Liver (tissue), 3 donors: ENCODE results near the gene DCC.

Experiments
- ATF3 ChIP-seq: IDR thresholded peaks from 2 replicates; pipeline ENCODE4 v1.6.1; 2016; ENCODE audit warnings: antibody characterized with exemption
- CTCF ChIP-seq: fragments of 150-350 bp; IDR thresholded peaks from 2 replicates; pipeline ENCODE4 v1.5.1; 2017; ENCODE audit warnings: improper control_type of control experiment, low read depth, low read length; ENCODE audit not compliant: missing input control
- FOXA1 ChIP-seq: IDR thresholded peaks from 2 replicates; pipeline ENCODE4 v1.6.1; 2016; ENCODE audit warnings: antibody characterized with exemption
- GABPA ChIP-seq, 2 donors: IDR thresholded peaks in 1 of 2; conservative IDR thresholded peaks in 1 of 2; 2 replicates each; pipeline ENCODE4 v1.6.1; 2016; ENCODE audit warnings: antibody characterized with exemption in 2 of 2, mild to moderate bottlenecking in 1 of 2, moderate library complexity in 1 of 2
- HNF4G ChIP-seq: IDR thresholded peaks from 2 replicates; pipeline ENCODE4 v1.6.1; 2016; ENCODE audit warnings: antibody characterized with exemption
- MAX ChIP-seq: IDR thresholded peaks from 2 replicates; pipeline ENCODE4 v1.6.1; 2016; ENCODE audit warnings: antibody characterized with exemption
- NR2F2 ChIP-seq: IDR thresholded peaks from 2 replicates; pipeline ENCODE4 v1.6.1; 2016; ENCODE audit warnings: antibody characterized with exemption
- RAD21 ChIP-seq, 2 donors: IDR thresholded peaks; 2 replicates each; pipeline ENCODE4 v1.6.1; 2016; ENCODE audit warnings: antibody characterized with exemption in 2 of 2, mild to moderate bottlenecking in 2 of 2
- REST ChIP-seq: IDR thresholded peaks from 2 replicates; pipeline ENCODE4 v1.6.1; 2016; ENCODE audit warnings: antibody characterized with exemption, mild to moderate bottlenecking
- RXRA ChIP-seq, 2 donors: IDR thresholded peaks; 2 replicates each; pipeline ENCODE4 v1.6.1; 2017 to 2018; ENCODE audit warnings: antibody characterized with exemption in 2 of 2, mild to moderate bottlenecking in 1 of 2
- SP1 ChIP-seq: IDR thresholded peaks from 2 replicates; pipeline ENCODE4 v1.6.1; 2018; ENCODE audit warnings: antibody characterized with exemption, mild to moderate bottlenecking
- TAF1 ChIP-seq: conservative IDR thresholded peaks from 2 replicates; pipeline ENCODE4 v1.6.1; 2016; ENCODE audit warnings: antibody characterized with exemption, mild to moderate bottlenecking
- YY1 ChIP-seq: IDR thresholded peaks from 2 replicates; pipeline ENCODE4 v1.6.1; 2016; ENCODE audit warnings: antibody characterized with exemption, mild to moderate bottlenecking
- ZBTB33 ChIP-seq: IDR thresholded peaks from 2 replicates; pipeline ENCODE4 v1.6.1; 2016; ENCODE audit warnings: antibody characterized with exemption
- donor health status: healthy.
- donor health status: healthy.

- TF ChIP-seq CTCF (no peak), SP1 (no peak), YY1 (no peak), REST (no peak), RAD21 (IDR thresholded peaks at IDR 0.05) (no peak), FOXA1 (no peak), ZBTB33 (no peak), TAF1 (no peak), RXRA (IDR thresholded peaks at IDR 0.05) (no peak), HNF4G (no peak), ATF3 (no peak), NR2F2 (no peak), MAX (no peak), GABPA (IDR thresholded peaks at IDR 0.05 in 1 of 2, conservative IDR thresholded peaks at IDR 0.05 in 1 of 2) (no peak)
Measured at GRCh38 chr18:52312346-52312745, 27.7 kb upstream of the DCC start.
